Dermis blood vessel endothelial cell (primary cell): ENCODE data around the gene PAPSS1. TPM values are rescaled to one million over a fixed set of nuclear protein-coding genes. Genes with fewer than 3 reads are reported as not detected.
"Not testable (repeated sequence)": the region's sequence is repeated elsewhere in the genome, so short reads cannot be mapped to it uniquely, and the experiment has no call there.

Experiments
- DNase-seq: peaks from one replicate; pipeline ENCODE4 v3.0.0; 2010
- total RNA-seq: library from RNA; depleted of rRNA; stranded (reverse); fragments of >200 nt; gene quantifications from 2 replicates; pipeline ENCODE4 v1.2.3, GENCODE V29; 2014

PAPSS1 gene
- total RNA-seq, 1 donor from 2014 or later: 51.9 TPM

DNA sequence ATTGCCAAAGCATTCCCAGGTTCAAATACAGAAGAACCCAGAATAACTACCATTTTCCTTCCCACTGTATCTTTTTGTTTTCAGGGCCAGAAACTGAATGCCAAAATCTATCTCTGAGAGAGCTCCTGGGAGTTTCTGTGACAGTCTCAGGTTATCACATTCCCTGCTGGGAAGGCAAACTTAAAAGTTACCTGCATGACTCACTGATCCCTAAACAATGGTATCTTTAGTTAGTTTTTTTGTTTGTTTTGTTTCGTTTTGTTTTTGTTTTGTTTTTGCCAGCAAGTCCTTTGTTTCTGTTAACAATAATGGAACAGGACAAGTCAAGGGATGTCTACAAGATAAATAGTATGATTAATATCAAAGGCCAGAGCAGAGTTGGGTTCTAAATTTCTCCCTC lies 34.3 kb downstream of the PAPSS1 start:
- DNase-seq: no peak

DNA sequence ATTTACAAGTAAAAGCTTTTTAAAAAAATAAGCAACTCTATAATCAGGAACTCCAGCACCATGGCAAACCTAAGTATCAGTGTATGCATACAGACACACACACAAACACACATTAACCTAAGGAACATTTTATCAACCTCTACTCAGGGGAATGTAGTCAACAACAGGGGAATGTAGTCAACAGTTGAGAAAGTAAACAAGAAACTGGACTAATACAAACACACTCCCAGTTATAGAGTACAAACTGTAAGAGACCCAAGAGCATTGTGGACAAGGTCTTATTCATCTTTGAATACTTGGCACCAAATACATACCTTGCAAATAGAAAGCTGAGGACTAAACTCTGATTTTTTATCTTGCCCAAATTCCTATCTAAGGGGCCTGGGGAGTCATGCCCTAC lies 36.2 kb downstream of the PAPSS1 start:
- no peak for DNase-seq

GRCh38 chr4:107682306-107682705 lies 37.7 kb downstream of the PAPSS1 start:
- no peak for DNase-seq

- DNase-seq: no peak
Measured at GRCh38 chr4:107669068-107669467, 51.0 kb downstream of the PAPSS1 start.

- DNase-seq: peak; percentile 51
Measured at GRCh38 chr4:107666134-107666533, 53.9 kb downstream of the PAPSS1 start.

GRCh38 chr4:107665001-107665400 lies 55.0 kb downstream of the PAPSS1 start:
- no peak for DNase-seq

DNA sequence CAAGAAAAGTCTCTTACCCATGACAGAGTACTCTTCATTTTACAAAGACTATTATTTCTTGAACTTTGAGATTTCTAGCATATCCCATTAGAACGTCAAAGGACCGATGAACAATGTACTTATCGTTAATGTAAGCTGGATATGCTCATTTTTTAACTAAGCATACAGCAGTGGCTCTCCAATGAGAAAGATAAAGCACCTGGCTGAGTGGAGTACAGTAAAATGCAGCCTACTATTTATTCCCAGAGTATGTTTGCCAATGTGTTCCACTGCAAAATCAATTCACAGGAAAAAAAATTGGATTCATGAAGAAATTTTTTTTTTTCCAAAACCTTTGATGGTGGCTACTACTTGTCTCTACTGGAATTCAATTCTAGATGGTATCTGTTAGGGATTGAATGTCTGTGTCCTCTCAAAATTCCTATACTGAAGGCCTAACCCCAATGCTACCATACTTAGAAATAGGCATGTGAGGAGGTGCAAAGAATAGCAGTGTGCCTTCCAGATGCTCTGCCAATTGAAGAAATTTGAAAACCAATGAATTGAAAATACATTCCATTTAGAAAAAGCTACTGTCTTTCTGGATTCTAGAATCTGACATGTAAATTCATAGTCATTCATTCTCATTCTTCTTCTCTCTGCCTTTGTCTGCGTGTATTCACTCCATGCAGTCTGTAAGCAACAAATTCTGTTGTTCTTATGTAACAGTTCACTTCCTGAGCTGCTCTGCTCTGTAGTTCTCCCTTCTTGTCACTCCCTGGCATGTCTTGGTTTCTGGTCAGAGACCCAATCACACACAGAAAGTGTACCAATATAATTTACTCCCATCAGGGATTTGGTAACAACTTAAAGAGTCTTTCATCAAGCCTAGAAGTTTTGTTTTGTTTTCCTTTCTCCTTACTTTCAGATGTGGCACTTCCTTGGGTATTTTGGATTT lies 61.4 kb downstream of the PAPSS1 start:
- peak; percentile 3 for DNase-seq

- no peak for DNase-seq
Measured at GRCh38 chr4:107655289-107655688, 64.7 kb downstream of the PAPSS1 start.

- DNase-seq: peak; percentile 8
Measured at GRCh38 chr4:107654694-107655093, 65.3 kb downstream of the PAPSS1 start.

DNA sequence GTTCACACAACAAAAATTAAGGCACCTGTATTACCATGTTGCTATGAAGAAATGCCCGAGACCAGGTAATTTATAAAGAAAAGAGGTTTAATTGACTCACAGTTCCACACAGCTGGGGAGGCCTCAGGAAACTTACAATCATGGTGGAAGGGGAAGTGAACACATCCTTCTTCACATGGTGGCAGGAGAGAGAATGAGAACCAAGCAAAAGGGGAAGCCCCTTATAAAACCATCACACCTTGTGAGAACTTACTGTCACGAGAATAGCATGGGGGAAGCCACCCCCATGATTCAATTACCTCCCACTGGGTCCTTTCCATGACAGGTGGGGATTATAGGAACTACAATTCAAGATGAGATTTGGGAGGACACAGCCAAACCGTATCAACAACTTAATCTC lies 68.6 kb downstream of the PAPSS1 start:
- not testable (repeated sequence) for DNase-seq

- DNase-seq: no peak
Measured at GRCh38 chr4:107650251-107650650, 69.8 kb downstream of the PAPSS1 start.

- DNase-seq: no peak
Measured at GRCh38 chr4:107648178-107648991, 71.6 kb downstream of the PAPSS1 start.

DNA sequence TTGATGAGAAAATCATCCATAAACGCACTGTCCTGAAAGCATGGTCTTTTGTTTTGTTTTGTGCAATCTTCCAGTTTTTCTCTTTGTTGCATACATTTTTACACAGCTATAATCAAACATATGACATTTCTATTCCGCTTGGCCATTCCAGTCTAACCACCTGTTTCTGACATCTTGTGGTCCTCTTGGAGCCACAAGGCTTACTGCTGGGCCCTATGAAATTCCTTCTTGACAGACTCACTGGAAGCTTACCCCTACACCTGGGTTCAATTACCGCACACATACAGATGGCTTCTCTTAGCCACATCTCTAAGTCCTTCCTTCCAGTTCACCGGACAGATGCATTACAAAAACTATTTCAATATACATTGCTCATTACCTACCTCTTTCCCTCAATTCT lies 72.4 kb downstream of the PAPSS1 start:
- DNase-seq: no peak

DNA sequence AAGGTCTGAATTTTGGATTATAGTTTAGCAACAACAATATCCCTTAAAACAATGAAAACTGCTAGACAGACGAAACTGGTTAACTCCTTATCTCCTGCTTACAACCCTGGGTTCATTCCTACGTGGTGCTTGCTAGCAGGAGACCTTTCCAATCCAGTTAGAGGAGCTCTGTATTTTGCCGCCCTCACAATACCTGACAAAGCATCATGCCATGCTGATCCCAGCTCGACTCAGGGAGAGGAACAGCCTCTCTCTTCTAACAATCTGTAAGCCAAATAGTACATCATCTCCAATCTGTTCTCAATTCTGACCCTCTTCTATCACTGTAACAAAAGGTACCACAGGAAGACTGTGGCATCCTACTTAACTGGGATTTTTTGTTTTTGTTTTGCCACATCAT lies 74.4 kb downstream of the PAPSS1 start:
- no peak for DNase-seq

- no peak for DNase-seq
Measured at GRCh38 chr4:107643021-107643420, 77.0 kb downstream of the PAPSS1 start.

- DNase-seq: no peak
Measured at GRCh38 chr4:107640878-107641277, 79.2 kb downstream of the PAPSS1 start.

- no peak for DNase-seq
Measured at GRCh38 chr4:107640197-107640596, 79.8 kb downstream of the PAPSS1 start.

- no peak for DNase-seq
Measured at GRCh38 chr4:107635735-107636134, 84.3 kb downstream of the PAPSS1 start.

DNA sequence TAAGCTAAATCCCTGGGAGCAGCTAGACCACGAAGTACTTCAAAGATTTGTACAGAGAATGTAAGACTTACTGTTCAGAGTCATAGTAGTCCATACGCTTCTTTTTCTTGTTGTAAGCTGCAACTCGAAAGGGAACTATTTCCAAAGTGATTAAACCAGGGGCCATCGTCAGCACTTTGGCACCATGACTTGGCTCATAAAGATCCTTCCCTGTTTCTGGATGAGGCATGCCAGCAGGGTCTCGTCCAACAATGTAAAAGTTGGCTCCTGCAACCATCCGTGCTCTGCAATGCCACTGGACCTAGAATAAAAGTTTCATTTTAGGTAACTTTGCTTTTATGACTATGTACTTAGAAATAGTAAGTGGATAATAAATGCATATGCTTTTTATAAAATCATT lies 88.5 kb downstream of the PAPSS1 start:
- DNase-seq: no peak

DNA sequence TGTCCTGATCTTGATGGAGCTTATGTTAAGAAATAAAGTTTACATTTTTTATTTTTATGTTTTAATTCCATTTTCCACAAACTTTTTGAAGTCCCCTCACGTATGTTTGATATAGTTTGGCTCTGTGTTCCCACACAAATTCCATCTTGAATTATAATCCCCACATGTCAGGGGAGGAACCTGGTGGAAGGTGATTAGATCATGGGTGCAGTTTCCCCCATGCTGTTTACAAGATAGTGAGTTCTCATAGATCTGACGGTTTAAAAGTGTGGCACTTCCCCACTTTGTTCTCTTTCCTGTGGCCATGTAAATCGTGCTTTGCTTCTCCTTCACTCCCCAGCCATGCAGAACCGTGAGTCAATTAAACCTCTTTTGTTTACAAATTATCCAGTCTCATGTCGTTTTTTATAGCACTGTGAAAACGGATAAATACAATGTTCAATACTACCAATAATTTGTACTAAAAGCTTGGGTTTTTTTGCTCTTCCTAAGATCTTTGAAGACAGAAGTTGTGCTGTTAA lies 89.8 kb downstream of the PAPSS1 start:
- DNase-seq: peak; percentile 14

DNA sequence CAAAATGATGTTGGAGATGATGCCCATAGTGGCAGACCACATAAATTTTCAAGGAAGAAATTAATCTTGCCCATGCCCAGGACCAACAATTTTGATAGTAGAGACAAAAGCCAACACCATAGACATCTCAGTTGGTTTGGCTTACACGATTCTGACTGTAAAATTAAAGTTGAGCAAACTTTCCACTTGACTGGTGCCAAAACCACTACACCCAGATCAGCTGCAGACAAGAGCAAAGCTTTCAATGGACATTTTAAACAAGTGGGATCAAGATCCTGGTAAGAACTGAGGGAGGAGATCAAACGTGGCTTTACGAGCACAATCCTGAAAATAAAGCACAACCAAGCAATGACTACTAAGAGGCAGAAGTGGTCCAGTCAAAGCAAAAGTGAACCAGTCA lies 90.7 kb downstream of the PAPSS1 start:
- DNase-seq: no peak

GRCh38 chr4:107625391-107625902 lies 94.6 kb downstream of the PAPSS1 start:
- no peak for DNase-seq

DNA sequence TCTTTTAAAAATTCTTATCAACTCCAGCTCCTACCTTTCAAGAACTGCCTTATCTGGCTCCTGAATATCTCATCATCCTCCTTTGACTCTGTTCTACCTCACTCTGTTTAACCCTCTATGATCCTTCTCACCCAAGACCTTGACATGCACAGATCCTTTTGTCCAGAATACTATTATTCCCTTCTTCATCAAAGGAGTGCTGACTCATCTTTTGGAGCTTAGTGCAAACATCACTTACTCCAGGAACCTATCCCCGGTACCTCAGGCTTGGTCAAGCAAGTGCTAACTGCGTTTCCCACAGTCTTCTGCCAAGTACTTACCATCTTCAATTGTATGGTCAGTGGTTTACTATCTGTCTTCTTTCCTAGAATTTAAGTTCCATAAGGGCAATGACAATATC lies 96.0 kb downstream of the PAPSS1 start:
- DNase-seq: no peak
